NCI-H526 (cell line): ENCODE data around the gene NNAT.
"Not testable (repeated sequence)": the region's sequence is repeated elsewhere in the genome, so short reads cannot be mapped to it uniquely, and the experiment has no call there.

Experiments
- DNase-seq, 2 experiments: peaks; one replicate each; lab custom pipeline; 2025; lab: John Stamatoyannopoulos, UW

Gene NNAT

DNA sequence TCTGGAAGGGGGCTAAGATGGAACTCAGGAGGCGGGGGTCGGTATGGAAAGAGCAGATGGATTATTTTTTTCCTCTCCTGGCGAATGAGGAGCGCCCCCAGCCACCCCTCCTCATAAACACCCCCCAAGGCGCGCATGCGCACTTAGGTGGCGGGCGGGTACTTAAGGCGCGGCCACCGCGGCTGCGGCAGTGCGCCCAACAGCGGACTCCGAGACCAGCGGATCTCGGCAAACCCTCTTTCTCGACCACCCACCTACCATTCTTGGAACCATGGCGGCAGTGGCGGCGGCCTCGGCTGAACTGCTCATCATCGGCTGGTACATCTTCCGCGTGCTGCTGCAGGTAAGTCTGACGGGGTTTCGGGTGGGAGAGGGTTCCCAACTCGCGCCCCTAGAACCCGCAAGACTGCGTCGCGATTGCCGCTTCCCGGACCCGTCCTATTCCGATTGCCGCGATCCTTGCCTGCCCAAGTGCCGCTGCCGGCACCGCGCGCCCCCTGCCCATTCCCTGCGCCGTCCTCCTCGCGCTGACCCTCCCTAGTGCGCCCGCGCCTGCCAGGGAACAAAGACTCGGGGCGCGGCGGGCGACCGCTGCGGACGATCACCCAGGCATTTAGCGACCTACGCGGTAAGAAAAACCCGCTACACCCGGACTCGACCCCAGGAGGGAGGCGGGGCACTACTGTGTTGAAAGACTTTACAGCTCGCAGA is at the start of gene NNAT:
TSS of gene NNAT (plus strand) at position 190 of the 711 bp plus-strand sequence. CDS start at position 272, 82 bp downstream.
- no peak for DNase-seq

- no peak for DNase-seq
These were observed 49.3 kb upstream of the NNAT start for GRCh38 chr20:37471741-37472235.

- not testable (repeated sequence) for DNase-seq
These were observed 48.6 kb upstream of the NNAT start for GRCh38 chr20:37472435-37472834.

DNA sequence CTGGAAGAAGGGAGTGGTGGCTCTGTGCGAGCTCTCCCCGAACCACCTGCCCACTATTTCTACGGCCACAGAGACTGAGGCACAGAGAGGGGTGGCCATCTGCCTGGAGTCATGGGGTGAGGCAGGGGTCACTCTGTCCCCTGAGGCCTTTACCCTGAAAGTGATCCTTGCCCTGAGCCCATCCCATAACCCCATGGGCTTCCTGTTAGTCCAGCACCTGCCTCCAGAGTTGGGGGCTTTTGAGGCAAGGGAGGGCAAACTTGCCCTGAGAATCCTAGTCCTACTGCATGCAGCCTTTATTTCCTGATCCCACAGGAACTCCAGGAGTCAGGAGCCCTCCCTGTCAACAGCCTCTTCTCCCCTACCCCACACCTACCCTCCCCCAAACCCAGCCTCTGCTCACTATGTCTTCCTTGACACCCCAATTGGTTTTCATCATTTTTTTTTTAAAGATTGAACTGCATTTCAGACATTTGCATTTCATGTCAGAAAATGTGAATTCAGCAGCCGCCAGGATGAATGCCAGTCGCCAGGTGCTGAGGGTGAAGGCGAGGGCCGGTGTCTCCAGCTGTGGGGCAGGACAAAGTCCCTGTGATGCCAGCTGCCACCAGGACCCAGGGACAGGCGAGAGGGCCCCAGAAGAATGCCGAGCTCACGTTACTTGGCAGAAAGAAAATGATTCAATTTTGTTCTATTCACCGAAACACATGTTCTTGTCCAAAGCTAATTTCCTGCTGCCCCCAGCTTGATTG is 47.6 kb upstream of the NNAT start:
- no peak for DNase-seq

- DNase-seq: no peak
These were observed 46.7 kb upstream of the NNAT start for GRCh38 chr20:37474386-37474785.

DNA sequence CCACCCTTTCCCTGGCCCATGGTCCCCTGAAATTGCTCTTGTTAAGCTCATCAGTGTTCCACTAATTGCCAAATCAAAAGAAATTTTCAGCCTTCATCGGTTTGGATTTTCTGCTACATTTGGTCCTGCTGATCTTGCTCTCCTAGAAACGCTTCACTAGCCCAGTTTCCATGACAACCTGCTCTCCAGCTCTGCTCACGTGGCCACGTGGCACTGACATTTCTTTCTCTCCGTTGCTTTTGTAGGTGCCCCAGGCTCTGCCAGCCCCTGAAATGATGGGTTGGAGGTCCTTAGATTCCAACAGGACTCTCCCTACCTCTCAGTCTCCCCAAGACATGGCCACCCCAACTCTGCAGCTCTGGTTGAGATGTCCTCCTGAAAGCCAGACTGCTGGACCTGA is 45.8 kb upstream of the NNAT start:
- DNase-seq: no peak

- no peak for DNase-seq
These were observed 44.0 kb upstream of the NNAT start for GRCh38 chr20:37477041-37477440.

DNA sequence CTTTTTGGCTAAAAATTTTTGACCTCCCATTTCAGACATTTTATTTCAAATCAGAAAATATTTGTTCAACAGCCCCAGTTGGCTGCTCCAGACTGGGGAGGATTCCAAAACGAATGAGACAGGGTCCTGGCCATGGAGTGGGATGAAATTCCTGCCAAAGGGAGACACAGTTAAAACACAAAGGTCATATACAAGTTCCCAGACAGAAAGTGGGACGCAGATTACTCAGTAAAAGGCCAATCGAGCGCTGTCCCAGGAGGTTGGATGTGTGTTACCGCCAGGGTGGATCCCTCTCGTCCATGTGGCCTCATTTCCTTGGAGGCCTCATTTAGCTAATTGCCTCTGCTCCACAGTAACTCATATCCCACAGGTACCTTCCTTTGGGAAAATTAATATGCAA is 41.8 kb upstream of the NNAT start:
- no peak for DNase-seq

- no peak for DNase-seq
These were observed 40.9 kb upstream of the NNAT start for GRCh38 chr20:37479925-37480691.

DNA sequence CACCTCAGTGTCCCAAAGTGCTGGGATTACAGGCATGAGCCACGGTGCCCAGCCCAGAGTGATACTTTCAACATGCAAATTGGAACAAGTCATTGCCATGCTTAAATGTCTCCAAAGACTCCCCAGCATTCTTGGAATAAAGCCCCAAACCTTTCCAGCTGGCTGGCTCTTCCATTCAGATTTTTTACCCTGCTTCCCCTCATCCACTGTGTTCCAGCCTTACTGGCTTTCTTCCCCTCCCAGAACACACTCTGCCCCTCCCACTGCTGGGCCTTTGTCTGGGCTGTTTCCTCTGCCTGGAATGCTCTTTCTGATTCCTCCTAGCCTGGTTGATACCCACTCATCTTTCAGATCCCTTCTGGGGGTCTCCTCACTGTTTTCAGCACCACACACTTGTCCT is 40.1 kb upstream of the NNAT start:
- no peak for DNase-seq

DNA sequence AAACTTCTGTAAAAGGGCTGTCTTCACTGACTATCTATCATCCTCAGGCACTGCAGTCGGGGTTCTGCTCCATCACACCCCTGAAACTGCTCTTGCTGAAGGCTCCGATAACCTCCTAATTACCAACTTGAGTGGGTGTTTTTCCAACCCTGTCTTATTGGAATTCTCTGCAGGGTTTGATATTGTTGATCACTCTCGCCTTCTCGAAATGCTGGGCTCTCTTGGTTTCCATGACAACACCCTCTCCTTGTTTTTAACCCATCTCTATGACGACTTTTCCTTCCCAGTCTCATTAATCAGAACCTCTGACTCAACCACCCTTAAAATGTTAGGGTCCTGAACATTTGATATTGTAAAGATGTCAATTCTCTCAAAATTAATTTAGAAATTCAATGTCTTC is 39.4 kb upstream of the NNAT start:
- no peak for DNase-seq

GRCh38 chr20:37484331-37484730 is 36.7 kb upstream of the NNAT start:
- DNase-seq: no peak

DNA sequence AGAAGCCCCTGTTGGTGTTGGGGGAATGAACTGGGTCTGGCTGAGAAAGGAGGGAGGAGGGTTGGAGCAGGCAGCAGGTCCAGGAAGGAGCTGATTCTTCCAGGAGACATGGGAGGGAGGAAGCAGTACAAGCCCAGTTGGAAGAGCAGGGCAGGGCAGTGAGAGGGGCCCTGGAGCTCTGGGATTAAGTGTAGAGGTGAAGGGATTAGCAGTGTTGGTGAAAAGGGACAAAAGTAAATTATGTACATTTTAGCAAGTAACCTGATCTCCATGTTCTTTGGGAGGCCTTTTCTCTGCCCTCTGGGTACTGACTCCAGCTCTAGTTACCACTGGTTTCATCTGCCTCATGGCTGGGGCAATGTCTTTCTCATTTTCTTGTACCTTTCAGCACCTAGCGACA is 34.8 kb upstream of the NNAT start:
- DNase-seq: not testable (repeated sequence)

GRCh38 chr20:37490663-37491350 is 30.2 kb upstream of the NNAT start:
- DNase-seq: no peak

- DNase-seq: no peak
These were observed 28.9 kb upstream of the NNAT start for GRCh38 chr20:37492096-37492625.

DNA sequence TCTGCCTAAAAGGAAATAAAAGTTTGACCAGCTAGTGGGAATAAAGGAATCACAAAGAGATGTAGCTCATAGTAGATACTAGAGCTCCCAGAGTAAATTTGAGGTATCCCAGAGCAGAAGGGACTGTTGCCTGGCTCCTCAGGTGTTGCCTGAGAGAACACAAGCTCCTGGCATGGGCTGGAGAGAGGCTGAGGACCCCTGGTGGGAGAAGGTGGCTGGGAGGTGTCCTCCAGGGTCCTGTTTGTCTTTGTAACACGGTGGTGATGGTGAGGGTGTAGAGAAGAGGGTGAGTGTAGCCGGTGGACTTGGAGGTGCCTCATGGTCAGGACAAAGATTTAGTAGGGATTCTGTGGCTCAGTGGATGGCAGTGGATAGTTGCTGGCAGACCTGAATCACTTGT is 28.1 kb upstream of the NNAT start:
- no peak for DNase-seq

DNA sequence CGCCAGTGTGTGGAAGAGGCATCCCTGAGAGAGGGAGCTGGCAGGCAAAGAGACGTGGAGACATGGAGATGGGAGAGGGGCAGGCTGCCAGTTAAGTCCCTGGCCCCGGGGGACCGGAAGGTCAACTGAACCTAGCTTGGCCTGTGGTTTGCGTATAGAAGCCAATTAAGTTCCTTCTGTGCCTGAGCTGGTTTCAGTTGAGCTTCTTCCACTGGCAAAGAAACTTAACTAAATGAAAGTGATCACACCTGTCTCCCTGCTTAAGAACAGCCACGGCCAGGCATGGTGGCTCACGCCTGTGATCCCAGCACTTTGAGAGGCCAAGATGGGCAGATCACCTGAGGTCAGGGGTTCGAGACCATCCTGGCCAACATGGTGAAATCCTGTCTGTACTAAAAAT is 26.7 kb upstream of the NNAT start:
- DNase-seq: no peak

DNA sequence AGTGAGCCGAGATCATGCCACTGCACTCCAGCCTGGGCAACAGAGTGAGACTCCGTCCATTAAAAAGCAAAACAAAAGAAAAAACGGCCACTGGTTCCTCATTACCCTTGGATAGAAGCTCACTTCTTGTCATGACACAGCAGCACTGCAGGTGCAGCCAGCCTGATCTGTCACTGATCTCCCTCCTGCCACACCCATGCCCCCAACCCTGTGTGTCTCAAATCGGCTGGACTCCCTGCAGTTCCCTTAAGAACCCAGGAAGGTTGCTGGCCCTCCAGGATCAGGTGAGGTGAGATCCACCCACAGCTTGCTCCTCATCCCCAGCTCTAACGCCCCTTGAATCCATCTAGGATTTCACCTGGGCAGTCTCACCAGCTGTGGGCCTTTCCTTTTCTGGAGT is 26.3 kb upstream of the NNAT start:
- no peak for DNase-seq

GRCh38 chr20:37498066-37498665 is 22.9 kb upstream of the NNAT start:
- DNase-seq: no peak

DNA sequence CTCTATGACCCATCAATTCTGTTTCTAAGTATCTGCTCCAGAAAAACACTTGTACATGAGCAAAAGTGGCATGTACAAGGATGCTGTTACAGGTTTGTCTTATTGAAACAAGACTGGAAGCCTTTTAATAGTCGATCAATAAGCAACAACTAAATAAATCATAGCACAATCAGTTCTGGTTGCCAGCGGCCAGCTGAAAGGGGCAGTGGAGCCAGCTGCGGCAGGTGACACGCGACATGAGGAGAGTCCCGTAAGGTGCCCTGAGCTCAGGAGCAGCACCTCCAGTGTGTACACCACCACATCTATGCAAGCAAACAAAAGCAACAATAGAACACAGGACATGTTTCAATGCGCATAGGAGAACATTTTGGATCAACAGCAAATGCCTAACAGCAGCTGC is 20.7 kb upstream of the NNAT start:
- no peak for DNase-seq

- DNase-seq: peak in 1 of 2 experiments; percentile 16
These were observed 19.1 kb upstream of the NNAT start for GRCh38 chr20:37501940-37502339.
